Measurements from ENCODE around the gene SIN3B. TPM values are rescaled to one million over a fixed set of nuclear protein-coding genes. Genes with fewer than 3 reads are reported as not detected.

The SIN3B gene
- total RNA-seq, 1 donor from 2014 or later: 18.4 TPM

- H3K36me3 ChIP-seq (ENCODE audit: control insufficient read depth, insufficient read depth, low read length): no peaks in the 10 kb centered on the region
- peak; percentile 74 for DNase-seq (ENCODE audit: low read depth)
- no peak for FAIRE-seq
- H3K27me3 ChIP-seq (ENCODE audit: control insufficient read depth, insufficient read depth, low read length): no peaks in the 10 kb centered on the region
- H3K4me3 ChIP-seq (ENCODE audit: low read depth, low read length): peak overlapping the region; percentile 69
- no peak for TF ChIP-seq CTCF (IDR thresholded peaks at IDR 0.05; ENCODE audit: insufficient read depth, low read length, severe bottlenecking)
Observed at GRCh38 chr19:16897029-16897855, 68.0 kb downstream of the SIN3B start.

GRCh38 chr19:16897856-16898161 lies 68.6 kb downstream of the SIN3B start:
- peak overlapping the region; percentile 69 for H3K4me3 ChIP-seq (ENCODE audit: low read depth, low read length)
- no peak for TF ChIP-seq CTCF (IDR thresholded peaks at IDR 0.05; ENCODE audit: insufficient read depth, low read length, severe bottlenecking)

GRCh38 chr19:16898361-16899015 lies 69.3 kb downstream of the SIN3B start:
- Histone ChIP-seq H3K27me3 (ENCODE audit: control insufficient read depth, insufficient read depth, low read length) (no peaks in the 10 kb centered on the region), H3K4me3 (ENCODE audit: low read depth, low read length) (no peak overlapping the region), H3K36me3 (ENCODE audit: control insufficient read depth, insufficient read depth, low read length) (no peaks in the 10 kb centered on the region)
- TF ChIP-seq CTCF (IDR thresholded peaks at IDR 0.05; ENCODE audit: insufficient read depth, low read length, severe bottlenecking): no peak
- FAIRE-seq: no peak
- no peak for DNase-seq (ENCODE audit: low read depth)

More at GRCh38 chr19:16897856-16898161, 68.6 kb downstream of the SIN3B start:
- DNase-seq (ENCODE audit: low read depth) (no peak), FAIRE-seq (no peak)
- H3K27me3 ChIP-seq (ENCODE audit: control insufficient read depth, insufficient read depth, low read length): no peaks in the 10 kb centered on the region
- no peaks in the 10 kb centered on the region for H3K36me3 ChIP-seq (ENCODE audit: control insufficient read depth, insufficient read depth, low read length)

GRCh38 chr19:16899566-16900075 lies 70.4 kb downstream of the SIN3B start:
- H3K4me3 ChIP-seq (ENCODE audit: low read depth, low read length): no peak overlapping the region
- H3K27me3 ChIP-seq (ENCODE audit: control insufficient read depth, insufficient read depth, low read length): no peaks in the 10 kb centered on the region
- DNase-seq (ENCODE audit: low read depth) (peak; percentile 8), FAIRE-seq (no peak)
- peak; percentile 59 for TF ChIP-seq CTCF (IDR thresholded peaks at IDR 0.05; ENCODE audit: insufficient read depth, low read length, severe bottlenecking)
- H3K36me3 ChIP-seq (ENCODE audit: control insufficient read depth, insufficient read depth, low read length): no peaks in the 10 kb centered on the region

- H3K4me3 ChIP-seq (ENCODE audit: low read depth, low read length): no peak overlapping the region
- H3K27me3 ChIP-seq (ENCODE audit: control insufficient read depth, insufficient read depth, low read length): no peaks in the 10 kb centered on the region
- DNase-seq (ENCODE audit: low read depth): no peak
- no peak for FAIRE-seq
- no peaks in the 10 kb centered on the region for H3K36me3 ChIP-seq (ENCODE audit: control insufficient read depth, insufficient read depth, low read length)
- no peak for TF ChIP-seq CTCF (IDR thresholded peaks at IDR 0.05; ENCODE audit: insufficient read depth, low read length, severe bottlenecking)
Observed at GRCh38 chr19:16901491-16902175, 72.4 kb downstream of the SIN3B start.

Data from bronchial epithelial cell (primary cell).